Karpas-422 (cell line): ENCODE measurements around the gene TLR6. TPM values are rescaled to one million over a fixed set of nuclear protein-coding genes. Genes with fewer than 3 reads are reported as not detected.
"Not testable (repeated sequence)": the region's sequence is repeated elsewhere in the genome, so short reads cannot be mapped to it uniquely, and the experiment has no call there.

Experiments
- DNase-seq: peaks from one replicate; pipeline ENCODE4 v3.0.0-alpha.2; 2015
- H2AFZ ChIP-seq: fragments of 200-600 bp; sonication (generic); 2 replicates; pipeline ENCODE4 v1.6.1; 2014; ENCODE audit warnings: antibody characterized with exemption, low read length, mixed read lengths
- H3K27ac ChIP-seq: fragments of 200-600 bp; sonication (generic); 2 replicates; pipeline ENCODE4 v1.5.1; 2014; ENCODE audit warnings: mild to moderate bottlenecking, low read length, moderate library complexity
- H3K27me3 ChIP-seq: fragments of 200-600 bp; sonication (generic); 2 replicates; pipeline ENCODE4 v1.6.1; 2014; ENCODE audit warnings: low read length, mixed read lengths
- H3K36me3 ChIP-seq: fragments of 200-600 bp; sonication (generic); 2 replicates; pipeline ENCODE4 v1.6.1; 2014; ENCODE audit warnings: low read length, mixed read lengths; ENCODE audit not compliant: insufficient read depth
- H3K4me1 ChIP-seq: fragments of 200-600 bp; sonication (generic); 2 replicates; pipeline ENCODE4 v1.6.1; 2014; ENCODE audit warnings: mild to moderate bottlenecking, low read length, mixed read lengths
- H3K4me2 ChIP-seq: fragments of 200-600 bp; sonication (generic); 2 replicates; pipeline ENCODE4 v1.6.1; 2014; ENCODE audit warnings: low read length, low read depth, mild to moderate bottlenecking; ENCODE audit not compliant: poor library complexity, severe bottlenecking
- H3K4me3 ChIP-seq: fragments of 200-600 bp; sonication (generic); 2 replicates; pipeline ENCODE4 v1.5.1; 2014; ENCODE audit warnings: mild to moderate bottlenecking, antibody characterized with exemption, low read length, mixed read lengths
- H3K79me2 ChIP-seq: fragments of 200-600 bp; sonication (generic); 2 replicates; pipeline ENCODE4 v1.6.1; 2014; ENCODE audit warnings: mild to moderate bottlenecking, low read length, mixed read lengths
- H3K9ac ChIP-seq: fragments of 200-600 bp; sonication (generic); 2 replicates; pipeline ENCODE4 v1.6.0; 2014; ENCODE audit warnings: low read length
- H3K9me2 ChIP-seq: fragments of 200-600 bp; sonication (generic), shearing (Covaris generic); replicated peaks from 2 replicates; pipeline ENCODE4 v1.6.0; 2014; ENCODE audit warnings: mild to moderate bottlenecking, low read length, moderate library complexity; ENCODE audit not compliant: insufficient read depth
- H3K9me3 ChIP-seq: fragments of 300-700, 200-600 bp; sonication (generic); 2 replicates; pipeline ENCODE4 v1.6.1; 2014; ENCODE audit warnings: low read length, mixed read lengths
- H4K20me1 ChIP-seq: fragments of 200-600 bp; sonication (generic); 2 replicates; pipeline ENCODE4 v1.6.1; 2014; ENCODE audit warnings: mild to moderate bottlenecking, antibody characterized with exemption, low read length, low read depth; ENCODE audit not compliant: insufficient read depth
- small RNA-seq: library from RNA; depleted of rRNA; stranded (forward); fragments of <200 nt; gene quantifications from one replicate; pipeline ENCODE3, GENCODE V24; 2014
- total RNA-seq: library from RNA; depleted of rRNA; stranded (reverse); fragments of >200 nt; shearing (Covaris generic); gene quantifications from 2 replicates; pipeline ENCODE4 v1.2.3, GENCODE V29; 2014; ENCODE audit warnings: low replicate concordance; rRNA removed

TLR6 gene
- total RNA-seq, 1 experiment from 2014 or later: 39.9 TPM

GRCh38 chr4:38779790-38780189 lies 76.8 kb downstream of the TLR6 start:
- H3K4me2 ChIP-seq: no peak overlapping the region
- H3K9ac ChIP-seq: no peak overlapping the region
- H3K27me3 ChIP-seq: no peaks in the 10 kb centered on the region
- peaks cover 61% of the 10 kb centered on the region for H3K36me3 ChIP-seq
- H4K20me1 ChIP-seq: no peaks in the 10 kb centered on the region
- peak overlapping the region; percentile 44; the same call in 1 of the 2 replicates for H3K27ac ChIP-seq
- no peak for DNase-seq
- H3K4me1 ChIP-seq: peaks cover 46% of the 10 kb centered on the region
- no peak overlapping the region for H2AFZ ChIP-seq
- peaks cover 12% of the 10 kb centered on the region for H3K9me3 ChIP-seq
- H3K9me2 ChIP-seq: no peaks in the 10 kb centered on the region
- 0 out of 2 replicates have a peak overlapping the region, but pooled peaks have one; percentile 22 for H3K4me3 ChIP-seq
- peaks cover 62% of the 10 kb centered on the region for H3K79me2 ChIP-seq

GRCh38 chr4:38777925-38778324 lies 78.7 kb downstream of the TLR6 start:
- peaks cover 74% of the 10 kb centered on the region for H3K79me2 ChIP-seq
- peaks cover 12% of the 10 kb centered on the region for H3K9me3 ChIP-seq

GRCh38 chr4:38775326-38775725 lies 81.3 kb downstream of the TLR6 start:
- Histone ChIP-seq H3K4me3 (no peak overlapping the region), H3K27ac (peak overlapping the region; percentile 40), H3K9me2 (no peaks in the 10 kb centered on the region), H3K27me3 (no peaks in the 10 kb centered on the region), H2AFZ (no peak overlapping the region), H3K4me2 (no peak overlapping the region), H3K36me3 (peaks cover 66% of the 10 kb centered on the region), H3K9ac (no peak overlapping the region), H3K79me2 (peaks cover 58% of the 10 kb centered on the region), H3K9me3 (peaks cover 12% of the 10 kb centered on the region), H4K20me1 (no peaks in the 10 kb centered on the region), H3K4me1 (peaks cover 21% of the 10 kb centered on the region)
- DNase-seq: no peak

More at GRCh38 chr4:38777925-38778324, 78.7 kb downstream of the TLR6 start:
- not testable (repeated sequence) for H3K27me3 ChIP-seq, H3K9ac ChIP-seq, DNase-seq, H3K4me3 ChIP-seq, H3K27ac ChIP-seq, H2AFZ ChIP-seq, H4K20me1 ChIP-seq, H3K4me2 ChIP-seq, H3K9me2 ChIP-seq
- H3K4me1 ChIP-seq: peaks cover 44% of the 10 kb centered on the region
- H3K36me3 ChIP-seq: peaks cover 78% of the 10 kb centered on the region

- Histone ChIP-seq H3K9me3 (peaks cover 9% of the 10 kb centered on the region), H3K4me2 (no peak overlapping the region), H3K9ac (no peak overlapping the region), H3K27me3 (no peaks in the 10 kb centered on the region), H2AFZ (no peak overlapping the region), H3K4me3 (no peak overlapping the region), H3K4me1 (peaks cover 30% of the 10 kb centered on the region), H3K36me3 (peaks cover 58% of the 10 kb centered on the region), H4K20me1 (no peaks in the 10 kb centered on the region), H3K27ac (peak overlapping the region; percentile 40), H3K79me2 (peaks cover 49% of the 10 kb centered on the region), H3K9me2 (no peaks in the 10 kb centered on the region)
- no peak for DNase-seq
Measured at GRCh38 chr4:38774181-38774955, 82.2 kb downstream of the TLR6 start.

Small RNAs within 50 kb of the gene (small RNA-seq; reads per million reads assigned to genes)
- gene MIR574: 0.12 reads per million

Other genes with a start within 250 kb of the TLR6 start
- not detected in 2 replicates for gene KLF3, start 192.6 kb downstream of the TLR6 start, total RNA-seq
- 48.5 and 142 TPM in 2 replicates for gene TLR10, start 73.8 kb downstream of the TLR6 start, total RNA-seq
- 36.0 and 103 TPM in 2 replicates for gene TLR1, start 52.0 kb downstream of the TLR6 start, total RNA-seq
- gene FAM114A1, start 11.0 kb upstream of the TLR6 start, total RNA-seq: 1.6 and 4.1 TPM in 2 replicates
- gene TMEM156, start 175.6 kb upstream of the TLR6 start, total RNA-seq: 152 and 240 TPM in 2 replicates
- 142 and 147 TPM in 2 replicates for gene KLHL5, start 205.4 kb upstream of the TLR6 start, total RNA-seq